Activated naive CD8-positive, alpha-beta T cell treated with anti-CD3 and anti-CD28 coated beads, Interleukin-2, amount 10 ng/mL, durations not matched to agents 7 days and 5 days (primary cell): ENCODE measurements around the gene NEURL1. TPM values are rescaled to one million over a fixed set of nuclear protein-coding genes. Genes with fewer than 3 reads are reported as not detected.

ENCODE experiments used
- ATAC-seq: fragments of 150-1000 bp; cut with Tn5 transposase; one replicate; pipeline ENCODE4 v1.10.0; 2021; ENCODE audit warnings: low read depth, moderate library complexity
- POLR2A ChIA-PET: fragments of 350-600 bp; sonication (Branson Sonifier 250); formaldehyde crosslinking; loops from one replicate; lab custom pipeline; 2021; ENCODE audit warnings: antibody characterized with exemption; lab: Charles Lee
- DNase-seq: peaks from one replicate; pipeline ENCODE4 v3.0.0; 2021
- H3K27ac Mint-ChIP-seq: one replicate; pipeline ENCODE4 v1.8.0; 2022; ENCODE audit warnings: mild to moderate bottlenecking, mixed read lengths
- H3K27me3 Mint-ChIP-seq: one replicate; pipeline ENCODE4 v1.8.0; 2022; ENCODE audit warnings: mild to moderate bottlenecking, moderate library complexity, mixed read lengths
- H3K36me3 Mint-ChIP-seq: one replicate; pipeline ENCODE4 v1.8.0; 2021; ENCODE audit warnings: mild to moderate bottlenecking, mixed read lengths
- H3K4me1 Mint-ChIP-seq: one replicate; pipeline ENCODE4 v1.8.0; 2021; ENCODE audit warnings: mixed read lengths
- H3K4me3 Mint-ChIP-seq: one replicate; pipeline ENCODE4 v1.8.0; 2022; ENCODE audit warnings: mild to moderate bottlenecking, moderate library complexity, mixed read lengths
- H3K9me3 Mint-ChIP-seq: one replicate; pipeline ENCODE4 v1.8.0; 2021; ENCODE audit warnings: mixed read lengths
- total RNA-seq, 2 experiments: library from RNA; stranded (reverse); gene quantifications; one replicate each; pipeline ENCODE4 v1.2.3, GENCODE V29; 2021

The NEURL1 gene
- total RNA-seq, 2 experiments from 2014 or later = 1.6 to 2.0 TPM

GRCh38 chr10:103592186-103593021 lies 98.9 kb downstream of the NEURL1 start:
- Mint-ChIP-seq H3K4me1 (peaks cover 6% of the 10 kb centered on the region), H3K4me3 (no peak overlapping the region), H3K27ac (no peak overlapping the region), H3K36me3 (no peaks in the 10 kb centered on the region), H3K27me3 (no peaks in the 10 kb centered on the region), H3K9me3 (no peaks in the 10 kb centered on the region)
- DNase-seq = peak; percentile 53
- POLR2A ChIA-PET = no interaction called here
- ATAC-seq = peak; percentile 81

- Mint-ChIP-seq H3K27ac (no peak overlapping the region), H3K4me1 (peaks cover 4% of the 10 kb centered on the region), H3K9me3 (no peaks in the 10 kb centered on the region), H3K36me3 (no peaks in the 10 kb centered on the region), H3K27me3 (no peaks in the 10 kb centered on the region), H3K4me3 (no peak overlapping the region)
- DNase-seq = no peak
- POLR2A ChIA-PET = no interaction called here
- ATAC-seq = no peak
These were observed 99.6 kb downstream of the NEURL1 start for GRCh38 chr10:103593022-103593570.

GRCh38 chr10:103595933-103596726 lies 102.6 kb downstream of the NEURL1 start:
- POLR2A ChIA-PET = no interaction called here
- peaks cover 1% of the 10 kb centered on the region for H3K4me1 Mint-ChIP-seq
- no peak overlapping the region for H3K27ac Mint-ChIP-seq
- no peaks in the 10 kb centered on the region for H3K9me3 Mint-ChIP-seq
- DNase-seq = no peak
- H3K4me3 Mint-ChIP-seq = no peak overlapping the region
- no peak for ATAC-seq
- H3K27me3 Mint-ChIP-seq = no peaks in the 10 kb centered on the region
- no peaks in the 10 kb centered on the region for H3K36me3 Mint-ChIP-seq

- Mint-ChIP-seq H3K4me1 (peaks cover 1% of the 10 kb centered on the region), H3K27ac (no peak overlapping the region), H3K27me3 (no peaks in the 10 kb centered on the region), H3K9me3 (no peaks in the 10 kb centered on the region), H3K4me3 (no peak overlapping the region), H3K36me3 (no peaks in the 10 kb centered on the region)
- no peak for DNase-seq
- no peak for ATAC-seq
- POLR2A ChIA-PET = no interaction called here
These were observed 103.5 kb downstream of the NEURL1 start for GRCh38 chr10:103597003-103597402.

- DNase-seq = no peak
- no peak for ATAC-seq
- no peak overlapping the region for H3K27ac Mint-ChIP-seq
- POLR2A ChIA-PET = no interaction called here
- no peaks in the 10 kb centered on the region for H3K27me3 Mint-ChIP-seq
- no peaks in the 10 kb centered on the region for H3K4me1 Mint-ChIP-seq
- no peaks in the 10 kb centered on the region for H3K36me3 Mint-ChIP-seq
- H3K9me3 Mint-ChIP-seq = no peaks in the 10 kb centered on the region
- H3K4me3 Mint-ChIP-seq = no peak overlapping the region
These were observed 105.2 kb downstream of the NEURL1 start for GRCh38 chr10:103598654-103599115.

GRCh38 chr10:103599211-103599610 lies 105.7 kb downstream of the NEURL1 start:
- peaks cover 2% of the 10 kb centered on the region for H3K36me3 Mint-ChIP-seq

GRCh38 chr10:103599907-103600306 lies 106.4 kb downstream of the NEURL1 start:
- ATAC-seq (no peak), DNase-seq (no peak)
- peaks cover 2% of the 10 kb centered on the region for H3K36me3 Mint-ChIP-seq
- no peaks in the 10 kb centered on the region for H3K27me3 Mint-ChIP-seq
- no peaks in the 10 kb centered on the region for H3K9me3 Mint-ChIP-seq
- POLR2A ChIA-PET = no interaction called here
- H3K27ac Mint-ChIP-seq = no peak overlapping the region
- no peak overlapping the region for H3K4me3 Mint-ChIP-seq
- no peaks in the 10 kb centered on the region for H3K4me1 Mint-ChIP-seq

More at GRCh38 chr10:103599211-103599610, 105.7 kb downstream of the NEURL1 start:
- H3K27ac Mint-ChIP-seq = no peak overlapping the region
- POLR2A ChIA-PET = no interaction called here
- H3K27me3 Mint-ChIP-seq = no peaks in the 10 kb centered on the region
- ATAC-seq (no peak), DNase-seq (no peak)
- no peaks in the 10 kb centered on the region for H3K9me3 Mint-ChIP-seq
- no peaks in the 10 kb centered on the region for H3K4me1 Mint-ChIP-seq
- no peak overlapping the region for H3K4me3 Mint-ChIP-seq

- no peak overlapping the region for H3K27ac Mint-ChIP-seq
- POLR2A ChIA-PET = no interaction called here
- no peaks in the 10 kb centered on the region for H3K4me1 Mint-ChIP-seq
- DNase-seq (no peak), ATAC-seq (no peak)
- no peaks in the 10 kb centered on the region for H3K9me3 Mint-ChIP-seq
- H3K36me3 Mint-ChIP-seq = peaks cover 2% of the 10 kb centered on the region
- H3K4me3 Mint-ChIP-seq = no peak overlapping the region
- H3K27me3 Mint-ChIP-seq = no peaks in the 10 kb centered on the region
These were observed 106.8 kb downstream of the NEURL1 start for GRCh38 chr10:103600325-103600724.

- Mint-ChIP-seq H3K36me3 (peaks cover 5% of the 10 kb centered on the region), H3K4me1 (no peaks in the 10 kb centered on the region), H3K9me3 (no peaks in the 10 kb centered on the region), H3K27me3 (no peaks in the 10 kb centered on the region), H3K27ac (no peak overlapping the region), H3K4me3 (no peak overlapping the region)
- ATAC-seq (no peak), DNase-seq (no peak)
- POLR2A ChIA-PET = no interaction called here
These were observed 107.6 kb downstream of the NEURL1 start for GRCh38 chr10:103600956-103601569.

GRCh38 chr10:103602028-103602851 lies 108.7 kb downstream of the NEURL1 start:
- Mint-ChIP-seq H3K27ac (no peak overlapping the region), H3K4me3 (no peak overlapping the region), H3K4me1 (no peaks in the 10 kb centered on the region), H3K9me3 (no peaks in the 10 kb centered on the region), H3K27me3 (no peaks in the 10 kb centered on the region), H3K36me3 (peaks cover 6% of the 10 kb centered on the region)
- no peak for DNase-seq
- POLR2A ChIA-PET = no interaction called here
- no peak for ATAC-seq

GRCh38 chr10:103602852-103603155 lies 109.3 kb downstream of the NEURL1 start:
- DNase-seq (no peak), ATAC-seq (no peak)
- no peak overlapping the region for H3K4me3 Mint-ChIP-seq
- H3K9me3 Mint-ChIP-seq = no peaks in the 10 kb centered on the region
- H3K4me1 Mint-ChIP-seq = no peaks in the 10 kb centered on the region
- POLR2A ChIA-PET = interaction anchor here (0.6 kb wide), 1 partner anchor 18 kb away, joined by 3 read pairs; no protein-coding TSS in a partner anchor
- no peak overlapping the region for H3K27ac Mint-ChIP-seq
- peaks cover 6% of the 10 kb centered on the region for H3K36me3 Mint-ChIP-seq
- H3K27me3 Mint-ChIP-seq = no peaks in the 10 kb centered on the region

- no peaks in the 10 kb centered on the region for H3K27me3 Mint-ChIP-seq
- H3K36me3 Mint-ChIP-seq = peaks cover 6% of the 10 kb centered on the region
- no peak overlapping the region for H3K27ac Mint-ChIP-seq
- DNase-seq (no peak), ATAC-seq (no peak)
- no peak overlapping the region for H3K4me3 Mint-ChIP-seq
- H3K4me1 Mint-ChIP-seq = no peaks in the 10 kb centered on the region
- POLR2A ChIA-PET = interaction anchor here (0.6 kb wide), 1 partner anchor 18 kb away, joined by 3 read pairs; no protein-coding TSS in a partner anchor
- H3K9me3 Mint-ChIP-seq = no peaks in the 10 kb centered on the region
These were observed 109.9 kb downstream of the NEURL1 start for GRCh38 chr10:103603382-103603781.
